Thyroid gland (tissue), 4 donors: ENCODE measurements around the gene TSPAN4. TPM values are rescaled to one million over a fixed set of nuclear protein-coding genes. Genes with fewer than 3 reads are reported as not detected.

Experiments used
- DNase-seq, 2 donors: peaks; one replicate each; pipeline ENCODE4 v3.0.0-alpha.2; 2019
- H3K27ac ChIP-seq, 3 donors: fragments of 200-600 bp; sonication (generic); 1 replicate in 2 of 3; 2 replicates in 1 of 3; pipeline ENCODE4 v1.5.1; 2016 to 2019; ENCODE audit warnings: mild to moderate bottlenecking in 1 of 3, moderate library complexity in 1 of 3
- H3K27me3 ChIP-seq: fragments of 200-600 bp; sonication (generic); one replicate; pipeline ENCODE4 v1.5.1; 2019
- H3K36me3 ChIP-seq, 2 donors: fragments of 200-600 bp; sonication (generic); one replicate each; pipeline ENCODE4 v1.5.1; 2016 to 2019
- H3K4me1 ChIP-seq, 2 donors: fragments of 200-600 bp; sonication (generic); one replicate each; pipeline ENCODE4 v1.5.1; 2017 to 2019
- H3K4me3 ChIP-seq, 3 donors: fragments of 200-600 bp; sonication (generic); replicated peaks in 1 of 3; 1 replicate in 2 of 3; 2 replicates in 1 of 3; pipeline ENCODE4 v1.5.1; 2016; ENCODE audit warnings: mild to moderate bottlenecking in 1 of 3
- H3K9me3 ChIP-seq: fragments of 200-600 bp; sonication (generic); one replicate; pipeline ENCODE4 v1.5.1; 2017
- CTCF ChIP-seq, 6 experiments: fragments of 200-600 bp in 3 of 6; fragments of 450-650 bp in 3 of 6; sonication (generic) in 3 of 6; IDR thresholded peaks; one replicate each; pipeline ENCODE4 v1.5.1; 2016 to 2019; ENCODE audit warnings: antibody characterized with exemption in 6 of 6, mild to moderate bottlenecking in 2 of 6, inconsistent platforms in 1 of 6, moderate library complexity in 1 of 6
- POLR2A ChIP-seq, 2 donors: fragments of 450-650 bp; IDR thresholded peaks; one replicate each; pipeline ENCODE4 v1.6.1; 2017; ENCODE audit warnings: antibody characterized with exemption in 2 of 2, mild to moderate bottlenecking in 2 of 2, moderate library complexity in 1 of 2
- WGBS, 2 donors: methylation state at CpG; one replicate each; pipeline ENCODE4 v1.1.5; 2017; 5-methylcytosine and 5-hydroxymethylcytosine counted together
- intact Hi-C: fragments of 100-400 bp; cut with DNase I; formaldehyde crosslinking; loops from one replicate; pipeline ENCODE4 v1.15.1; 2023
- total RNA-seq, 4 donors: library from RNA; depleted of rRNA; stranded (reverse); fragments of >200 nt; gene quantifications; one replicate each; pipeline ENCODE4 v1.2.3, GENCODE V29; 2016

TSPAN4 gene
- total RNA-seq, 4 donors from 2014 or later: 86.1 to 127 (median 107) TPM

GRCh38 chr11:802018-802617, 40.5 kb upstream of the TSPAN4 start:
- no peak overlapping the region for H3K27ac ChIP-seq
- intact Hi-C loops: no loop called here
- no peaks in the 10 kb centered on the region for H3K27me3 ChIP-seq
- no peaks in the 10 kb centered on the region for H3K36me3 ChIP-seq
- TF ChIP-seq POLR2A (IDR thresholded peaks at IDR 0.05) (no peak), CTCF (IDR thresholded peaks at IDR 0.05) (no peak)
- H3K4me3 ChIP-seq: no peak overlapping the region
- DNase-seq: no peak
- WGBS, 2 donors: 98% methylated on average over 9 to 15 of the region's 21 CpGs
- H3K4me1 ChIP-seq: peaks cover 20 to 22% of the 10 kb centered on the region in 2 donors
- H3K9me3 ChIP-seq: no peaks in the 10 kb centered on the region

DNA sequence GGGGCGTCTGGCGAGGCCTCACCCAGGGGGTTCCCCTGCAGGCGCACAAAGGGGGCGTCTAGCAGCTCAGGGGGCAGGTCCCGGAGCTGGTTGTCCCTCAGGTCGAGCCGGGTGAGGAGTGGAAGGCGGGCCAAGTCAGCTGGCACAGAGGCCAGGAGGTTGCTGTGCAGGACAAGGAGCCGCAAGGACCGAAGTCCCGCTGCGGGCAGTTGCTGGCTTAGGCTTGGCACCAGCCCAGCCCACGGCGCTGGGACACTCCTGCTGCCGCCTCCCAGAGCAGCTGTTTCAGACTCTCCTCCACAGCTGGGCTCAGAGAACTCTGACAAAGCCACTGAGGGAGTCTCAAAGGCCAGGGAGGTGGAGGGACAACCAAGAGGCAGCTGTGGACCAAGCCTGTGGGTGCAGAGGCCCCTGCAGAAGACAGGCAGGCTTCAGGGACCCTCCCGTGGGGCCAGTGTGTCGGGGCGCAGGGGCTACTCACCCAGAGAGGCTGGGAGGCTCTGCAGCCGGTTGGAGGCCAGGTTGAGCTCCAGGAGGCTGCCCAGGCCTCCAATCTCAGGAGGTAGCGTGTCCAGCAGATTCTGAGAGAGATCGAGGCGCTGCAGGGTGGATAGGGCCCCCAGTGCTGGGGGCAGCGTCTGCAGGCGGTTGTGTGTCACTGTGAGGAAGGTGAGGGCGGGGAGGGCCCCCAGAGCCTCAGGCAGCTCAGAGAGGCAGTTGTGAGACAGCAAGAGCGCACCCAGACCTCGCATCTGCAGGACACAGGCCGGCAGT, 39.8 kb upstream of the TSPAN4 start:
- peaks cover 18 to 21% of the 10 kb centered on the region in 2 donors for H3K4me1 ChIP-seq
- TF ChIP-seq CTCF (IDR thresholded peaks at IDR 0.05): no peak
- no peak for TF ChIP-seq POLR2A (IDR thresholded peaks at IDR 0.05)
- DNase-seq: no peak
- no peak overlapping the region for H3K4me3 ChIP-seq
- no peaks in the 10 kb centered on the region for H3K36me3 ChIP-seq
- H3K27ac ChIP-seq: no peak overlapping the region
- 92 to 95% methylated on average over 10 to 18 of the region's 28 CpGs for WGBS, 2 donors
- no peaks in the 10 kb centered on the region for H3K27me3 ChIP-seq
- no peaks in the 10 kb centered on the region for H3K9me3 ChIP-seq
- intact Hi-C loops: no loop called here

DNA sequence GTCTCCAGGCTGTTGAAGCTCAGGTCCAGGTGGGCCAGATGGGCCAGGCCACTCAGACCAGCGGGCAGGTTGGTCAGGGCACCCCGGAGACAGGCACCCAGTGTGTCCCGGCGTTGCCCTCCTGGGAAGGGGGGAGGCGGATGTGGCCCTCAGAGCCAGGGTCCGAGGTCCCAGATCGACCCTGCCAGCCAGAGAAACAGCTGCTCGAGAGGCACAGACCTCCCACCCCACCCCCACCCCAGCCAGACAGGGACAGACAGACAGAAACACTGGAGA, 39.2 kb upstream of the TSPAN4 start:
- Histone ChIP-seq H3K4me3 (no peak overlapping the region), H3K27ac (no peak overlapping the region), H3K36me3 (no peaks in the 10 kb centered on the region), H3K4me1 (peaks cover 18 to 22% of the 10 kb centered on the region in 2 donors), H3K9me3 (no peaks in the 10 kb centered on the region), H3K27me3 (no peaks in the 10 kb centered on the region)
- WGBS, 2 donors: 87% methylated on average over 6 of the region's 8 CpGs; no CpG with 5 or more reads in 1 of the 2 donors
- DNase-seq: no peak
- intact Hi-C loops: no loop called here
- TF ChIP-seq CTCF (IDR thresholded peaks at IDR 0.05) (no peak), POLR2A (IDR thresholded peaks at IDR 0.05) (no peak)

GRCh38 chr11:803770-804598, 38.7 kb upstream of the TSPAN4 start:
- WGBS, 2 donors: 46 to 73% methylated on average over 12 to 25 of the region's 26 CpGs
- peak overlapping the region in 1 of 3 donors; percentile 85 for H3K27ac ChIP-seq
- intact Hi-C loops: no loop called here
- DNase-seq: no peak
- H3K9me3 ChIP-seq: no peaks in the 10 kb centered on the region
- no peaks in the 10 kb centered on the region for H3K27me3 ChIP-seq
- peak overlapping the region in 2 of 3 donors; percentile 11 to 62 for H3K4me3 ChIP-seq
- TF ChIP-seq CTCF (IDR thresholded peaks at IDR 0.05): no peak
- no peak for TF ChIP-seq POLR2A (IDR thresholded peaks at IDR 0.05)
- H3K36me3 ChIP-seq: no peaks in the 10 kb centered on the region
- H3K4me1 ChIP-seq: peaks cover 20 to 23% of the 10 kb centered on the region in 2 donors
